ENCODE measurements around the gene AIFM3.

GRCh38 chr22:20975541-20976290 is 8.7 kb downstream of the AIFM3 start:
- TF ChIP-seq CTCF (IDR thresholded peaks at IDR 0.05; ENCODE audit: low read depth, low read length) (no peak), EZH2phosphoT487 (IDR thresholded peaks at IDR 0.05; ENCODE audit: low read depth) (no peak)

Measured in OCI-LY3 (cell line).